Measurements from ENCODE around the gene VPS33B. TPM values are rescaled to one million over a fixed set of nuclear protein-coding genes. Genes with fewer than 3 reads are reported as not detected.
A peak's percentile ranks its signal among the peaks of the same experiment; 100 is the strongest.

The VPS33B gene
- total RNA-seq, 2 experiments from 2014 or later, result 3.9 to 13.0 TPM

- CTCF ChIA-PET (ENCODE audit: unreplicated experiment), result interaction anchor here (0.7 to 1.0 kb wide), 2 partner anchors 30 to 53 kb away, joined by 3 read pairs; partner anchors contain the start of gene UNC45A
- TF ChIP-seq EZH2phosphoT487 (IDR thresholded peaks at IDR 0.05; ENCODE audit: borderline replicate concordance, low read depth, low read length) (no peak), CTCF (conservative IDR thresholded peaks at IDR 0.05; ENCODE audit: low read length) (no peak)
- H3K4me1 ChIP-seq (ENCODE audit: insufficient read depth, low read length, poor library complexity, severe bottlenecking), result peaks cover 53% of the 10 kb centered on the region
- no peaks in the 10 kb centered on the region for H3K9me2 ChIP-seq (ENCODE audit: insufficient read depth, low read length)
- no peaks in the 10 kb centered on the region for H3K9me3 ChIP-seq (ENCODE audit: low read length)
- peak overlapping the region; percentile 57 for H3K4me3 ChIP-seq (ENCODE audit: low read depth, low read length, poor library complexity, severe bottlenecking)
- POLR2A ChIA-PET, result interaction anchor here (0.5 to 2.5 kb wide), 9 partner anchors 11 to 1256 kb away, joined by 3 to 10 read pairs (median 3); partner anchors contain the start of gene RCCD1
- peaks cover 49% of the 10 kb centered on the region for H3K36me3 ChIP-seq (ENCODE audit: insufficient read depth, low read length)
- H4K20me1 ChIP-seq (ENCODE audit: insufficient read depth, low read length), result peaks cover 18% of the 10 kb centered on the region
- intact Hi-C loops (cut with micrococcal nuclease; ENCODE audit: unreplicated experiment), result no loop called here
- DNase-seq (ENCODE audit: low spot score), result no peak
- H3K4me2 ChIP-seq (ENCODE audit: low read length), result peak overlapping the region; percentile 80
- no TSS peak for BruUV-seq (replicated peaks)
- H3K79me2 ChIP-seq (ENCODE audit: insufficient read depth, low read depth, low read length), result peaks cover 93% of the 10 kb centered on the region
- no peak overlapping the region for H2AFZ ChIP-seq (ENCODE audit: low read length)
- H3K27ac ChIP-seq (ENCODE audit: low read depth, low read length, poor library complexity, severe bottlenecking), result peak overlapping the region; percentile 31
These were observed 34.7 kb downstream of the VPS33B start for GRCh38 chr15:90987561-90988141.

- Histone ChIP-seq H2AFZ (ENCODE audit: low read length) (no peak overlapping the region), H3K27ac (ENCODE audit: low read depth, low read length, poor library complexity, severe bottlenecking) (no peak overlapping the region), H3K36me3 (ENCODE audit: insufficient read depth, low read length) (peaks cover 53% of the 10 kb centered on the region), H3K9me2 (ENCODE audit: insufficient read depth, low read length) (no peaks in the 10 kb centered on the region), H3K4me3 (ENCODE audit: low read depth, low read length, poor library complexity, severe bottlenecking) (peak overlapping the region; percentile 15), H3K4me1 (ENCODE audit: insufficient read depth, low read length, poor library complexity, severe bottlenecking) (peaks cover 48% of the 10 kb centered on the region), H3K79me2 (ENCODE audit: insufficient read depth, low read depth, low read length) (peaks cover 86% of the 10 kb centered on the region), H3K9me3 (ENCODE audit: low read length) (no peaks in the 10 kb centered on the region), H3K4me2 (ENCODE audit: low read length) (peak overlapping the region; percentile 80), H4K20me1 (ENCODE audit: insufficient read depth, low read length) (peaks cover 18% of the 10 kb centered on the region; the same call in 1 of the 2 replicates)
- BruUV-seq (replicated peaks), result no TSS peak
- peak; percentile 22 for DNase-seq (ENCODE audit: low spot score)
- ChIA-PET POLR2A (interaction anchor here (0.5 to 2.5 kb wide), 10 partner anchors 10 to 1255 kb away, joined by 3 to 10 read pairs (median 4); partner anchors contain the start of gene RCCD1), CTCF (ENCODE audit: unreplicated experiment) (interaction anchor here (0.7 kb wide), 1 partner anchor 52 kb away, joined by 3 read pairs; the partner anchor contains the start of gene UNC45A)
- intact Hi-C loops (cut with micrococcal nuclease; ENCODE audit: unreplicated experiment), result no loop called here
- no peak for TF ChIP-seq CTCF (conservative IDR thresholded peaks at IDR 0.05; ENCODE audit: low read length)
- no peak for TF ChIP-seq EZH2phosphoT487 (IDR thresholded peaks at IDR 0.05; ENCODE audit: borderline replicate concordance, low read depth, low read length)
These were observed 35.4 kb downstream of the VPS33B start for GRCh38 chr15:90986790-90987507.
